ENCODE measurements around the gene NHLRC3.
A peak's percentile ranks its signal among the peaks of the same experiment; 100 is the strongest.

- TF ChIP-seq CTCF (IDR thresholded peaks at IDR 0.05) (no peak), POLR2A (IDR thresholded peaks at IDR 0.05; ENCODE audit: low read length) (peak; percentile 46; the same call in 1 of the 2 replicates), RFX5 (IDR thresholded peaks at IDR 0.05) (no peak), EP300 (IDR thresholded peaks at IDR 0.05) (no peak), JUNB (IDR thresholded peaks at IDR 0.05) (no peak), MAFK (IDR thresholded peaks at IDR 0.05; ENCODE audit: partially characterized antibody) (no peak), NR3C1 (IDR thresholded peaks at IDR 0.05) (no peak), POLR2AphosphoS2 (conservative IDR thresholded peaks at IDR 0.05; ENCODE audit: low read length) (no peak), RCOR1 (IDR thresholded peaks at IDR 0.05; ENCODE audit: low read depth, low read length) (no peak), TFCP2L1 (CRISPR knock-in tag; IDR thresholded peaks at IDR 0.05) (no peak), MYC (IDR thresholded peaks at IDR 0.05; ENCODE audit: borderline replicate concordance, low read length) (no peak), BHLHE40 (IDR thresholded peaks at IDR 0.05; ENCODE audit: low read depth, low read length) (no peak)
These were observed at the start of gene NHLRC3, which contains the start of gene PROSER1 for GRCh38 chr13:39037880-39038568.

Measured in A549 (cell line).